ENCODE data around the gene CERT1.

DNA sequence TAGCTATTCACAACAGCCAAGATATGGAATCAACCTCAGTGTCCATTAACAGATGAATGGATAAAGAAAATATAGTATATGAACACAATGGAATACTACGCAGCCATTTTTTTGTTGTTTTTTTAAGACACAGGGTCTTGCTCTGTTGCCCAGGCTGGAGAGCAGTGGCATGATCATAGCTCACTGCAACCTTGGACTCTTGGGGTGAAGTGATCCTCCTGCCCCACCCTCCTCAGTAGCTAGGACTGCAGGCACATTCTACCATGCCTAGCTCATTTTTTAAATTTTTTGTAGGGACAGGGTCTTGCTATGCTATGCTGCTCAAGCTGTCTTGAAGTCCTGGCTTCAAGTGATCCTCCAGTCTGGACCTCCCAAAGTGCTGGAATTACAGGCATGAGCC is 38.5 kb downstream of the CERT1 start:
- TF ChIP-seq, protein P1, sequence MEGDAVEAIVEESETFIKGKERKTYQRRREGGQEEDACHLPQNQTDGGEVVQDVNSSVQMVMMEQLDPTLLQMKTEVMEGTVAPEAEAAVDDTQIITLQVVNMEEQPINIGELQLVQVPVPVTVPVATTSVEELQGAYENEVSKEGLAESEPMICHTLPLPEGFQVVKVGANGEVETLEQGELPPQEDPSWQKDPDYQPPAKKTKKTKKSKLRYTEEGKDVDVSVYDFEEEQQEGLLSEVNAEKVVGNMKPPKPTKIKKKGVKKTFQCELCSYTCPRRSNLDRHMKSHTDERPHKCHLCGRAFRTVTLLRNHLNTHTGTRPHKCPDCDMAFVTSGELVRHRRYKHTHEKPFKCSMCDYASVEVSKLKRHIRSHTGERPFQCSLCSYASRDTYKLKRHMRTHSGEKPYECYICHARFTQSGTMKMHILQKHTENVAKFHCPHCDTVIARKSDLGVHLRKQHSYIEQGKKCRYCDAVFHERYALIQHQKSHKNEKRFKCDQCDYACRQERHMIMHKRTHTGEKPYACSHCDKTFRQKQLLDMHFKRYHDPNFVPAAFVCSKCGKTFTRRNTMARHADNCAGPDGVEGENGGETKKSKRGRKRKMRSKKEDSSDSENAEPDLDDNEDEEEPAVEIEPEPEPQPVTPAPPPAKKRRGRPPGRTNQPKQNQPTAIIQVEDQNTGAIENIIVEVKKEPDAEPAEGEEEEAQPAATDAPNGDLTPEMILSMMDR (IDR thresholded peaks at IDR 0.05; ENCODE audit: extremely low read depth in 1 of 2, insufficient read depth in 1 of 2, low read depth in 1 of 2, low read length in 2 of 2), result no peak
- TF ChIP-seq EZH2 (IDR thresholded peaks at IDR 0.05; ENCODE audit: borderline replicate concordance, low read depth, low read length, severe bottlenecking) (no peak), JUN (IDR thresholded peaks at IDR 0.05; ENCODE audit: borderline replicate concordance, insufficient read depth, insufficient read length, low read depth) (no peak), POLR2AphosphoS5 (IDR thresholded peaks at IDR 0.05; ENCODE audit: insufficient read depth, low read depth, low read length) (no peak)

Data from endothelial cell of umbilical vein (primary cell).